Measurements from ENCODE around the gene AGR2.

DNA sequence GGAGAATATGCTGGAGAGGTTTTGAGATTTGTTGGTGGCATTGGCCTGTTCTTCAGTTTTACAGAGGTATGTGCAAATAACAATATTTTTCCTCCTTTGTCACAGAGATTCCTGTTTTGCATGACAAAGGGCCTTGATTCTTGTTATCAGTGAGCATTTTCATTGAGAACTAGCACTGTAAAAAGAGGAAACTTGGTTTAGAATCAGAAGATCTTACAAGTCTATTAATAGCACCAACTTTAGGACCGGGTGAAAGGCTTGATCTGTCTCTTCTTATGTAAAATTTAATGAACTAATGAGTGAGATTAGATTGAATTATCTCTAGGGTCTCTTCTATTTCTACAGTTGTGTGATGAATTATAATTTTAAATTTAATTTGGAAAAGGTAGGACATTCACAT is 25.7 kb downstream of the AGR2 start:
- no peak for TF ChIP-seq LEF1 (IDR thresholded peaks at IDR 0.05; ENCODE audit: borderline replicate concordance)
- TF ChIP-seq ELF4 (IDR thresholded peaks at IDR 0.05) = no peak
- TF ChIP-seq ARNT (IDR thresholded peaks at IDR 0.05) = no peak
- no peak for TF ChIP-seq L3MBTL2 (conservative IDR thresholded peaks at IDR 0.05)
- no peak for TF ChIP-seq ZNF384 (IDR thresholded peaks at IDR 0.05)
- no peak for TF ChIP-seq HDGF (IDR thresholded peaks at IDR 0.05; ENCODE audit: borderline replicate concordance)
- TF ChIP-seq BHLHE40 (IDR thresholded peaks at IDR 0.05; ENCODE audit: borderline replicate concordance) = no peak

All from HEK293T (cell line).